ENCODE results near the gene KCNF1. TPM values are rescaled to one million over a fixed set of nuclear protein-coding genes. Genes with fewer than 3 reads are reported as not detected.

The KCNF1 gene
- total RNA-seq, 1 experiment from 2014 or later, result not detected

DNA sequence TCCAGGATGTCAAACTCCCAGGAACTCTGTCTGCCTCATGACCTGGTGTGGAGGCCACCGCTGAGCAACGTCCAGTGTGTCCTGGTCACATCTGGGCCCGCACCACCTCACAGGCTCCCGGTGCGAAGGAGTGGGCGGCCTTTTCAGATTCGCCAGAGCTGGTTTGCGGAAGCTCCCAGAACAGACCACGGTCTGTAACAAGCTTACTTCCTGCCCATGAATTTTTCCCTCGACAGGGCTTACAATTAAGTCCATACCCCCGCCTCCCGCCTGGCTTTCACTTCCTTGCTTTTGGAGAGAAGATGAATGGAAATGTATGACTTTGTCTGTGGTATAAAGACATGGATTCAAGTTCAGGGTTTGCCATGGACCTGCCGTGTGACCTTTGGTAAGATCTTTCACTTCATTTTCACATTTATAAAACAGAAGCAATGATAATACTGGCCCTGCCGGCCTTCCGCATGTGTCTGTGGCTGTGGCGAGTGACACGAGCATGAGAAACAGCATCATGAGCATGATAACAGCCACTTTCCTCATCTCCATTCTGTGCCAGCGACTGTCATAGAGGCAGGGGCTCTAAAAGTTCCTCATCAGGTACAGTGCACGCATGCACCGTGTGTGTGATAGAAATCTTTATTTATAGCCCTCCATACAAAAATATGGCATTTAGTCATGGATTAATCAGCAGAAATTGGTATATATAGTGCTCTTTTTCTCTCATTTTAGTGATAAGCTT is 31.0 kb upstream of the KCNF1 start:
- no peak for DNase-seq (ENCODE audit: low read depth)

DNA sequence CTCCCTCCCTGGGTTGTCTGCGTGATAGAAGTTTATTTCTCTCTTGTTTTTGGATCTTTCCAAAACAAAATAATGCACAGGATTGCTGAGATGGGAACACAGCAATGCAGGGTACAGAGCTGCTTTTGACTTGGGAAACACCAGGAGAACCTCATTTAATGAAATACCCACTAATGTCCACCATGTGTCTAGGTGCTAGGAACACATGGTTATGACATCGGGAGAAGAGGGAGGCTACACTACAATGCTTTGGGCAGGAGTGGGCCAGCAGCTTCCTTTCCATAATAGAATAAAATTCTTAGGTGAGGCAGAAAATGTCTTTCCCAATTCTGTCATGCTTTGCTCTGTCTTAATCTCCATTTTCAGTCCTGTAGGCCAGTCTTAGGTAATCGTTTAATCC is 29.2 kb upstream of the KCNF1 start:
- no peak for DNase-seq (ENCODE audit: low read depth)

DNA sequence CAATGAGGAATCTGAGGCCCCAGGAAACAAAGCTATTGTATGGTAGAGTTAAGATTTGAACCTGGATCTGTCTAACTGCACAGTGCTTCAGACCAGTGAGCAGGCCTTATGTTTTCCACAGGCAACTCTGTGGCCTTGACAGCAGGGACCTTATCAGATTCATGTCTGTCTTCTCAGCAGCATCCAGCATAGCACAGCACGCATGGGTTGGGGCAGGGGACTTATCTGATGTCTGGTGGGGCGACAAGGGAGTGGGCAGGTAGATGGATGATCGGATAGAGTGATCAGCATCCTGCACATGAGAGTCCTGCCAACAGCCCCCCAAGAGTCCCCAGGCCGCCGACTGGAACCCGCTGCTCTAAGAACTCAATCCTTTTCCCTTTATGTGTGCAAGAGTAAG is 28.7 kb upstream of the KCNF1 start:
- DNase-seq (ENCODE audit: low read depth), result no peak

DNA sequence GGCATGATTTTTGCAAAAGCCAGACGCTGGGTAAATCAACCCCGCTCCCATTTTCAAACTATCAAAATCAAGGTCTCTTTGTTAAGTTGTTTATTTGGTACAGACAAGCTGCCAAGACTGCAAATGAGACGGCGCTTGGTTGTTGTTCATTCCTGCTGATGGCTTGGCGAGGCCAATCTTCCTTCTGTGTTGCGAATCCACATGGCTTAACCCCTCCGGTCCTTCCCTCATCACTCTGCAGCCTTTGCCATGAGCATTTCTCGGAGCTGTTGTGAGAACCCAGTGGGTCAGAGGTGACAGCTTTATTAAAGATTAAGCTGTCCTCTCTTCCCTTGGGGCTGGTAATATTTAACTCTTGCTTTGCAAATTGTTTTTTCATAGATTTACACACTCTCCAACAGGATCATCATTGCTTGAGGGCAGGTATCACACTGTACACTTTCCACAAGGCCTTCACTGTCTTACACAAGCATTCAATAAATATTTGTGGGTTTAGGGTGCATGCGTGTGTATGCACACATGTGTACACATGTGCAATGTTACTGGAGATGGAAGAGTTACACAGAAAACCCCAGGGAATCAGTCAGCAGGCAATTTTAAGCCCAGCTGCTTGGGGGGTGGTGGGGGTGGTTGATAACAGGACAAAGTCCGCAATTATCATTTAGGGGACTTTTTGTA is 27.8 kb upstream of the KCNF1 start:
- DNase-seq (ENCODE audit: low read depth), result no peak

DNA sequence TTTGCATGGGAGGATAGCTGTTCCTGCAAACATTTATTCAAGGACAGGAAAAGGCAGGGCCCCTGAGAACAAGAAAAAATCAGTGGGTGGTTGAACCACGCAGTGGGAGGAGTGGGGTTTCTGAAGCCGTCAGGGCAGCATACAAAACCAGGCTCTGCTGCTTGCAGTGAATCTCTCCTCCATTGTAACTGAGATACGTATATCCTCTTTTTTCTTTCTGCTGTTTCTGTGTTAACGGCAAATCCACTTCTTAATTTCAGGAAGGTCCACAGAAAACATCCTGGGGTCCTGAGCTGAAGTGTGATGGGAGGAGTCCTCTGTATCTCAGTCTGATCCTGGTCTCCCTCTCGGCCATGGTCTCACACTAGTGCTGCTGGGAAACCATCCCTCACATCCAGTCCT is 27.2 kb upstream of the KCNF1 start:
- no peak for DNase-seq (ENCODE audit: low read depth)

DNA sequence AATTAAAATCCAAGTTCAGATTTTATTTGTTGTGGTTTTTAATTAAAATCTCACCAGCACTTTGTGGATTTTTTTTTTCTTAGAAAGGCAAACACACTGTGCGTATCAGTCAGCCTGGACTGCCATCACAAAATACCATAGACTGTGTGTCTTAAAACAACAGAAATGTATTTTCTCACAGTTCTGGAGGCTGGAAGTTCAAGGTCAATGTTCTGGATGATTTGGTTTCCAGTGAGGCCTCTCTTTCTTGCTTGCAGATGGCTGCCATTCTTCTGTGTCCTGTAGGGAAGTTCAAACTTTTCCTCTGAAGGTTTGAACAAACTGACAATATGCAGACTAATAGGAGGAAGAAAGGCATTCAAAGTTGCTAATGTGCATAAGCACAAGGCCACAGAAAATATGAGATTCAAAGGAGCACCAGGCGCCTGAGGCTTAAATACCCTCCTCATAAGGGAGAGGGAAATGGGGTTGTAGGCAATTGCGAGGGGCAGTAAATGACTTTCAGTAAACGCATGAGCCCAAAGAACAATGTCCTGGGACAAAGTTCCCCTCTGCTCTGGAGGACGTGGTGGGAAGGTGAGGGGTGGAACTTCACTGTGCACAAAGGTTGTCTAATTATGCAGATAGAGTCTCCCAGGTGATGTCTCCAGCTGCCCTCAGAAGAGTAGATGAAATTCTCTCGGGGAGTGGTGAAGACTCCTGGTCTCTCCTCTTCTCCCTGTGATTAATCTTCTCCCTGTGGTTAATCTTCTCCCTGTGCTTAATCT is 26.5 kb upstream of the KCNF1 start:
- DNase-seq (ENCODE audit: low read depth), result no peak

DNA sequence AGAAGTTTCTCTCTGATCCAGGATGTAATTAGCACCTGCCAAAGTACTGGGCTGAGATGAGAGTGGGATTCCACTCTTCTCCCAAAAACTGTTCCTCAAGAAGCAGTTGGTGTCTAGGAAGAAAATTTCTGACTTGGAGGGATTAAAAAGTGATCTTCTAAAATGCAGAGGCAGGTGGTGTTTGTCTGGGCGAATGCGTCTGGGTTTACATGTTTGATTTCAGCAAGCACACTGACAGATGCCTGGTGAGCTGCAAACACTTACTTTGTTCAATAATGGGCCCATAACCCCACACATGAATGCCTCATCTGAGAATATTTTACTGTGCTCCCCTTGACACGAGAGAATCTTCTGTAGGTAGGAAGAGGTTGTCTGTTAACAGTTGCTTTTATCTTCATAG is 24.3 kb upstream of the KCNF1 start:
- DNase-seq (ENCODE audit: low read depth), result no peak

DNA sequence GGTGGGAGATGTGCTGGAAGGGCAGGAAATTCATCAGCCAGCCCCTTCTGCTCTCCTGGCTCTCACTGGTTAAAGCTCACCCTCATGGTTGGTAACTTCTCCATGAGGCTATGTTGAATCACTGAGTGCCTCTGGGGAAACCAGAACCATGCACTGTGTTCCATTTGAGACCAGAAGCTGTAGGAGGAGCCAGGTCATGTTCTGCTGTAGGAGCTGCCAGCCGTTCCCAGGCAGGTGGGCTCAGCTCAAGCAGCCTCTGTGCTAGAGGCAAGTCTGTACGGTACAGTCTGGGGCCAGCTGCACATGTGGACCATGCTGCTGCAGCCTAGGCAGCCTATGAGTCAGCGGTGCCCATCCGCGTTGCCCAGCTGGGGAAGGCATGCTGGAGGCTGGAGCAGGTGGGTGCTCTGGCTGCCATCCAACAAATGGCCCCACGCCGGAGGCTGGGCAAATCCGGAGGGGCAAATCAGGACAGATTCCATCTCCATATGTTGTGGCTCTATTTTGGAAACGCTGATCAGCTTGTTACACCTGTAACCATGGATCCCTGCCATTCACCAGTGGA is 22.0 kb upstream of the KCNF1 start:
- peak; percentile 75 for DNase-seq (ENCODE audit: low read depth)

DNA sequence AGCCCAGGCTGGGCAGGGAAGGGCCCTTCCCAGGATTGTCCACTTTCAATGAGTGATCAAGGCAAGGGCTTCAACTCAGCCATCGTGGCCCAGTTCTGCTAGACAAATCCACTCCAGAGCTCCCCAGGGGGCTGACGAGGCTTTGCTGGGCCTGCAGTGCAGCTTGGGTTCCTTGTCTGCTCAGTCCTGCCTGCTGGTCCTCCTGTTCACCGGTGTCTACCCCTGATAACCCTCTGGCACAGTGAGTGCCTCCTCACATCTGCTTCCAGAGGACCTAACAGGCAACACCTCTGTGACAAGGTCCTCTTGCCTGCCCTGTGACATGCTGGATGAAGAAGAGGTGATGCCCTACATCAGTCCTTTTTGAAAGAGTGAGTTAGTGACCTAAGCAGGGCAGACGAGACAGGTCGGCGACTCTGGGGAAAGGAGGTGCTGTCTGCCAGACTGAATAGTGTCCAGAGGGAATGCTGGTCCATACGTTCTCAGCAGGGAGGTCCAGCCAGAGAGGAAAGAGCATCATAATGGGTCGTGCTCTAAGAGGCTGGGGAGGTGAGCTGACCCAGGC is 20.9 kb upstream of the KCNF1 start:
- DNase-seq (ENCODE audit: low read depth), result no peak

DNA sequence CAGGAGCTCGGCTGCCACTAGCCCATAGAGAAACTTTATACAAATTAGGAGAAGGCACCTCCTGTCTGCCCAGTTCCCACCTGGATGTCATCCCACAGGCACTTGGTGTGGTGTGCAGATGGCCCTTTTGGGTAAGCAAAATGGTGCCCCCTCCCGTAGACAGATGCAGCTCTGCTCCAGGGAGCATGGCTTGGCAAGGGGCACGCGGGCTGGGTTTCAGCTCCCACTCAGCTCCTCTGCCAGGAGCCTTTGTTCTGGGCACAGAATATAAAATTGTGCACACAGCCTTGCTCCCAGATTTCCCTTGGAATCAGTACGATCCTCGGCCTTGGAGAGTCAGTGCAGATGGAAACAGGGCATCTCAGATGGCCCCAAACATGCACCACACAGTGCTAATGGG is 20.3 kb upstream of the KCNF1 start:
- DNase-seq (ENCODE audit: low read depth), result no peak

DNA sequence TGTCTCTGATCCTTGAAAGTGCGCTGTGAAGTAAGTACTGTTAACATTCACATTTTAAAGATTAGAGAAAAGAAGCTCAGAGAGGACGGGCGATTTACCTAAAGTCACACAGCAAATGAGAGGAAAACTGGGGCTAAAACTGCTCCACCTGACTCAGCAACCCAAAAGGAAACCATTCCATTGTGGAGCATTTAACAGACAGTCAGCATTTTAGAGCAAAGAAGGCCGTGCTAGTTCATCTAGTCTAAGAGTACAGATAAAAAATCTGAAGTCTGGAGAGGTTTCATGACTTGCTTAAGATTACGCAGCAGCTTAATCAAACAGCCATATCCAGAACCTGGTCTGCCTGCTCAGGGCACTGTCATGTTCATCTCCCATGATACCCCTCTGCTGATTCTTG is 19.9 kb upstream of the KCNF1 start:
- DNase-seq (ENCODE audit: low read depth), result no peak

DNA sequence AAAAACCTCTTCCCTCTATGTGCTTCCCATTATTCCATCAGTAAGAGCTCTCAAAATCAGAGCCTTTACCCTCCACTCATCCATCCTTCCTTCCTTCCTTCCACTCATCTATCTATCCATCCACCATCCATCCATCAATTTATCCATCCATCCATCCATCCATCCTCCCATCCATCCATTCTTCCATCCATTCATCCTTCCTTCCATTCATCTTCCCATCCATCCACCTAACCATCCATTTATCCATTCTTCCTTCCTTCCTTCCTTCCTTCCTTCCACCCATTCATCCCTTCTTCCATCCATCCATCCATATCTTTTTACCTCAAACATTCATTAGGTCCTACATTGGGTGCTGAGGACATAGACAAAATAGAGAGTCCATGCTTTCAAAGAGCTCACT is 19.4 kb upstream of the KCNF1 start:
- no peak for DNase-seq (ENCODE audit: low read depth)

DNA sequence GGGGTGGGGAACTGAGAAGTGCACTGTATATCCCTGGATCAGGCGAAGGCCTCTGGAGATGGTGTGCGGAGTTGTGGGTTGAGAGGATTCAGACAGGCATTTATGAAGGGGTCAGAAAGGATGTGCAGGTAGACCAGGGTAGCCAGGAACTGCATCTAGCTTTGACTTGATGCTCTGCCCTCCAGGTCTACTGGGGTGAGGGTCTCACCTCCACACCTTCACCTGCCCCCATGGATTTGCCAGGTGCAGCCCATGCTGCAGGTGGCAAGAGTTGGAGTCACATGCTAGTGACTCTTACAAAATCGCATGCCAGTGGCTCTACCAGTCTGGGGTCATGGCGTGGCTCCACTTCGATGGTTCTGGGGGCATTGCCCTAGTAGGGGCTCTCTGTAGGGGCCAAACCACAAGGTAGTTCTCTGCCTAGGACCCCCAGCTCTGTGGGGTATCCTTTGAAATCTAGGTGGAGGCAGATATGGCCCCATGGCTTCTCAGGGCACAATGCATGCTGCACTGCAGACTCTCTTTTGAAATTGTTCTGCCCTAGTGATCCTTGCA is 18.9 kb upstream of the KCNF1 start:
- DNase-seq (ENCODE audit: low read depth), result no peak

DNA sequence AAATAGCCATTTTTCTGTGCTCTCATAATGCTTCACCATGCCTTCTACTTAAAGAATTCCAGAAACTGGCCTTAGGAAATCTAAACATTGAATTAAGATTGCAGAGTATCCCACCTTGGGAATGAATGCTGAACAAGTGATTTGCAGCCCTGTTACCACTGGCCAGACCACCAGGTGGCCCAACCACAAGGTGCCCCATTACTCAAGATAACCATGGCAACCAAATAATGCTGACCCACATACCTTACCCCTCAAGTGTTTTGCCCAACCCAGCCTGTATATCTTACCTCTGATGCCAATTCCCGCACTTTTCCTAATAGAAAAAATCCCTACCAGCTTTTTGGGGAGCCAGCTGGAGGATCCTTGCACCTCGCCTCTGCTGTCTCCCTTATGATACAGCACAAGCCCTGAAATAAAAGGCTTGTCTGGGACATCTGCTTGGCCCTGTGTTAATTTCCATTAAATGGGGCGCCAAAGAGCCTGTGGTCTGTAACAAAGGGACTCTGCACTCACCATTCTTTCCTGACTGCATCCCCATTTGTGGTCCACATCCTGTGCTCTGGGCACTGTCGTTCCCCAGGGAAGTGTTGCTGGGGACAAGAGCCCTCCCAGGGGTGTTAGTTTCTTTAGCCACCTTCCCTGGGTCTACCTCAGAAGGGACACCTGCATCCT is 17.3 kb upstream of the KCNF1 start:
- DNase-seq (ENCODE audit: low read depth), result no peak

DNA sequence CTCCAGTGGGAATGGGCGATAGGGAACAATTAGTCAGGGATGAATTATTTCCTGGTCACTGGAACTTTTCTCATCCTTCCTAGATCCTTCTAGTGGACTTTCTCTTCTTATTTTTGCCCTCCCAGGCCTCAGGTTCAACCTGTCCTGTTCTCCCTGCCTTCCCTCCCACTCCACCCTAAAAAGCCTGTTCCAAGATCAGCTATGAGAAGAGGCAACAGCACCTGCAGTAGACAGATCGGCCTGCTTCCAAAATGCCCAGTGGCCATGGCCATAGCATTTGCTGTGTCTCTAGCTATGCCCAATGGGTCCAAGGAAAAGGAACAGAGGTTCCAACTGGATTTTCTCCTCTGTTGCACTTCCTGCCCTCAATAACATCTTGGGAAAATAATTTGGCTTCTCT is 16.5 kb upstream of the KCNF1 start:
- DNase-seq (ENCODE audit: low read depth), result no peak

DNA sequence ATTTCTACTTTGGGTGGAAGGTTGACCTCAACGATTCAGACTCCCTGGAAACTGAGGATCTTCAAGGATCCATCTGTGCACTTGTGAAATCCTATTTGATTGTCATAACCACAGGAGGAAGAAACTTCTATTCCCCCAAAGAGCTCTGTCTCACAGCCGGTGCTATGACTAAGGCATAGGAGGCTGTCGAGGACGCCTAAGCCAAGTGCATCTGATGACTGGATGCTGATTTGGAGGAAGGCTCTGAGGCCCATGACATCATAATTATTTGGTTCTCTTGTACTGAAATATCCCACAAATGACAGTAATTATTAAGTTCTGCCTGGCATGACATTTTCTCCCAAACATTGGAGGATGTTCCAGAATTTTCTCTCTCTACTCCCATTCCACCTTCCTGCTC is 13.8 kb upstream of the KCNF1 start:
- DNase-seq (ENCODE audit: low read depth), result peak; percentile 54

DNA sequence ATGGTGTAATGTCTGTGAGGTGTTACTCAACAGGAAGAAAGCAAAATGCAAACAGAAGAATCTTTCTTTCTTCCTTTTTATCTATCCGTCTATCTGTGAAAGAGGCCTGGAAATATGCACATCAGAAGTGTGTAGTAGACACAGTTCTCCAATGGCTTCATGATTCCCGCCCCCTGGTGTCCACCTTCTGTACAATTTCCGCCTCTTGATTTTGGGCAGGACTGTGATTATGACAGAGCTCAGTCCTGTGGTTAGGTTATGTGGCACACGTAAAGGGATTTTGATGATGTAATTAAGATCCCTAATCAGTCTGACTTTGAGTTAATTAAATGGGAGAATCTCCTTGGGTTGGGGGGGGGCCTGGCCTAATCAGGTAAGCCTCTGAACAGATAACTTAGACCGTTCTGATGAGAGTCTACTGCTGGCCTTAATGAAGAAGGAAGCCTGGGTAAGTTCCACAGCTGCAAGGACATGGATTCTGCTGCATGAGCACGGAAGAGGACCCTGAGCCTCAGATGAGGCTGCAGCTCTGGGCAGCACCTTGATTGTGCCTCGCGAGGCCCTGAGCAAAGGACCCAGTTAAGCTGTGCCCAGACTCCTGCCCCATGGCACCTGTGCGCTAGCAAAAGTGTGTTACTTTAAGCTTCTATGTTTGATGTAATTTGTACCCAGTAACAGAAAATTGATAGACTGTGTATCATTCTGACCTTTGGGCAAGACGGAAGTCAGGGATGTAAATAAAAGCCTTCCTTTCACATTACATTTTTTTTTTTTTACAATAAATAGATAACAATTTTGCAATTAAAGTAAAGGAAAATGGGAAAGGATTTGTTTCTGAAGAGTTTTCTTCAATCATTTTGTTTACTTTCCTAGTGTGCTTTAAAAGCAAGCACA is 11.3 kb upstream of the KCNF1 start:
- peak; percentile 49 for DNase-seq (ENCODE audit: low read depth)

DNA sequence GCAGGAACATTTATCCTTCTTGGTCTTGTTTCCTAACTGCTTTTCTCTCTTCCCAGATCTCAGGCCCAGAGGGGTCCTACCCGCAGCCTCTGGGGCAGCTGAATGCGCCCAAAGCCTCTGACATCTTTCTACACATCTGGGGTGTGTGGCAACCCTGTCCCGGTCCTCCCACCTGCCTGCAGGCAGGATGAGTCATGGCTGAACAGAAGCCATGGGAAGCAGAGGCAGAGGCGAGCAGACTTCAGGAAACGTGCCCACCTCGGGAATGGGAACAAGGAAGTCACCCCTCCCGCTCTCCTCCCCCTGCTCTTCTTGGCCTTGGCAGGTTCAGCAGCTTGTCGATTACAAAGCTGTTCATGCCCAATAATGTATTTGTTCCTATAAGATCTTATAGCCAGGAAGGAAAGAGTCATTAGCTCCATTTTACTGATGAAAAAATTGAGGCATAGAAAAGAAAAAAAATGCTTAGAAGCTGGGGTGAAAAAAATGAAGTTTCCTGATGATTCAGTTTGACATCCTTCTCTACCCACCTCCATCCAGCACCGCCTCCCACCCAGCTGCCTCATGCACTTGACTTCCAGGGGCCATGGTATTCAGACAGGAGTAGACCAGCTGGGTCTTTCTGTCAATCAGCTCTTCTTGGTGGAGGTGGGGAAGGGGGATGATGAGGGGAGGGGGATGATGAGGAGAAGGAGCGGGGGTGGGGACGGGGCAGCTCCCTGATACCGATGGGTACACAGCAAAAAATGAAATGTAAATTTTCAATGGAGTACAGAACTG is 10.4 kb upstream of the KCNF1 start:
- peak; percentile 91 for DNase-seq (ENCODE audit: low read depth)

DNA sequence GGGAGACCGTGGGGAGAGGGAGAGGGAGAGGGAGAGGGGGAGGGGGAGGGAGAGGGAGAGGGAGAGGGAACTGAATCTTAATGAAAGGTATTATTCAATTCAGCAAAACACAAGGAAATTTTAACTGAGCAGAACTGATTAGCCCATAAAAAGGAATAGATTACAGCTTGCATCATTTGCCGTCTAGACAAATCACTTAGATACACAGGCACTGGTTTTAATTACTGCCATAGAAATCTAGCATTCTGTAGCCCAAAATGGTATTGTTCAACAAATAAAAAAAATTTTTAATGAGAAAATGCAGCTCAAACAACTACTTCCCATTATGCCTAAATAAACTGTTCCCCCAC is 7.9 kb upstream of the KCNF1 start:
- no peak for DNase-seq (ENCODE audit: low read depth)

DNA sequence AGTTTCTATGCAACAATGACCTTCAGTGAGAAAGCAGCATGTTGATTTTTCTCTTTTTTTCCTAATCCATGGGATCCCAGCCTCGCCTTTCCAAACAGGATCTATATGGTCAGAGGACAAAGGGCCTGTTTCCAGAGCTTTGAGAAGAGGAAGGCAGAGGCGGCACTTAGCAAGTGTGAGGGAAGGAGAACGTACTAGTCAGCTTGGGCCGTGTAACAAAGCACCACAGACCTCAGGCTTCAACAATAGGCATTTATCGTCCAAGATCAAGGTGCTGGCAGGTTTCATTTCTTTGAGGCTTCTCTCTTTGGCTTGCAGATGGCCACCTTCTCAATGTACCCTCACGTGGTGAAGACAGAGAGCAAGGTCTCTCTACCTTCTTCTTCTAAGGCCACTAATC is 7.3 kb upstream of the KCNF1 start:
- DNase-seq (ENCODE audit: low read depth), result no peak

Measured in RPMI7951 (cell line).